OCI-LY7 (cell line): ENCODE data around the gene GATAD2A. TPM values are rescaled to one million over a fixed set of nuclear protein-coding genes. Genes with fewer than 3 reads are reported as not detected.
A peak's percentile ranks its signal among the peaks of the same experiment; 100 is the strongest.

Experiments
- BruUV-seq: library from RNA; stranded (reverse); fragments of 400-500 nt; replicated peaks from 2 replicates; lab custom pipeline; 2021; lab: Mats Ljungman, UMichigan
- CTCF ChIA-PET: fragments of 300-600 bp; sonication (Branson Sonifier 250); formaldehyde crosslinking; loops from one replicate; lab custom pipeline; 2022; ENCODE audit warnings: antibody characterized with exemption; ENCODE audit not compliant: unreplicated experiment; lab: Charles Lee
- POLR2A ChIA-PET: fragments of 300-600 bp; sonication (Branson Sonifier 250); formaldehyde crosslinking; loops from one replicate; lab custom pipeline; 2022; ENCODE audit warnings: antibody characterized with exemption; lab: Charles Lee
- DNase-seq: peaks from one replicate; pipeline ENCODE4 v3.0.0-alpha.2; 2015; ENCODE audit warnings: low spot score
- H2AFZ ChIP-seq: fragments of 200-600 bp; sonication (generic), shearing (Covaris generic); 2 replicates; pipeline ENCODE4 v1.6.1; 2014; ENCODE audit warnings: mild to moderate bottlenecking, antibody characterized with exemption, low read length, moderate library complexity
- H3K27ac ChIP-seq: fragments of 200-600 bp; sonication (generic); 2 replicates; pipeline ENCODE4 v1.5.1; 2014; ENCODE audit warnings: mixed run types, low read depth, mild to moderate bottlenecking, moderate library complexity, low read length, inconsistent platforms; ENCODE audit not compliant: poor library complexity, severe bottlenecking
- H3K36me3 ChIP-seq: fragments of 200-600 bp; sonication (generic); 2 replicates; pipeline ENCODE4 v1.6.1; 2014; ENCODE audit warnings: mild to moderate bottlenecking, antibody characterized with exemption, low read length, moderate library complexity, mixed read lengths; ENCODE audit not compliant: insufficient read depth
- H3K4me1 ChIP-seq: fragments of 200-600 bp; sonication (generic); 2 replicates; pipeline ENCODE4 v1.5.1; 2014; ENCODE audit warnings: mild to moderate bottlenecking, low read length; ENCODE audit not compliant: insufficient read depth, poor library complexity, severe bottlenecking
- H3K4me2 ChIP-seq: fragments of 200-600 bp; sonication (generic); 2 replicates; pipeline ENCODE4 v1.6.1; 2014; ENCODE audit warnings: mild to moderate bottlenecking, low read length
- H3K4me3 ChIP-seq: fragments of 200-600 bp; sonication (generic); 2 replicates; pipeline ENCODE4 v1.5.1; 2014; ENCODE audit warnings: mild to moderate bottlenecking, low read depth, low read length; ENCODE audit not compliant: poor library complexity, severe bottlenecking
- H3K79me2 ChIP-seq: fragments of 200-600 bp; sonication (generic); 2 replicates; pipeline ENCODE4 v1.6.1; 2016; ENCODE audit warnings: low read depth, mild to moderate bottlenecking, low read length, moderate library complexity, mixed read lengths; ENCODE audit not compliant: insufficient read depth
- H3K9me2 ChIP-seq: fragments of 200-600 bp; sonication (generic); 2 replicates; pipeline ENCODE4 v1.6.1; 2016; ENCODE audit warnings: mild to moderate bottlenecking, low read length, mixed read lengths; ENCODE audit not compliant: insufficient read depth
- H3K9me3 ChIP-seq: fragments of 200-600 bp; sonication (generic); 2 replicates; pipeline ENCODE4 v1.6.1; 2014; ENCODE audit warnings: mild to moderate bottlenecking, mixed run types, low read length, mixed read lengths
- H4K20me1 ChIP-seq: fragments of 200-600 bp; sonication (generic); 2 replicates; pipeline ENCODE4 v1.6.1; 2014; ENCODE audit warnings: mild to moderate bottlenecking, antibody characterized with exemption, low read length, moderate library complexity, mixed read lengths; ENCODE audit not compliant: insufficient read depth
- CTCF ChIP-seq: fragments of 200-600 bp; sonication (generic); conservative IDR thresholded peaks from 2 replicates; pipeline ENCODE4 v1.5.1; 2014; ENCODE audit warnings: mild to moderate bottlenecking, antibody characterized with exemption, low read length, moderate library complexity, mixed read lengths
- EZH2phosphoT487 ChIP-seq: fragments of 200-600 bp; sonication (generic); IDR thresholded peaks from 2 replicates; pipeline ENCODE4 v1.6.1; 2018; ENCODE audit warnings: low read depth, borderline replicate concordance, mild to moderate bottlenecking, mixed run types, antibody characterized with exemption, low read length, moderate library complexity, mixed read lengths
- intact Hi-C: fragments of 100-400 bp; cut with micrococcal nuclease; formaldehyde crosslinking; loops from one replicate; pipeline ENCODE4 v1.10.0; 2022; ENCODE audit not compliant: unreplicated experiment
- total RNA-seq, 2 experiments: library from RNA; depleted of rRNA in 1 of 2; stranded (reverse); fragments of >200 nt in 1 of 2; shearing (Covaris generic) in 1 of 2; gene quantifications; 2 replicates each; pipeline ENCODE4 v1.2.3, GENCODE V29; 2014 to 2022

GATAD2A gene
- total RNA-seq, 2 experiments from 2014 or later, result 62.8 to 156 TPM

DNA sequence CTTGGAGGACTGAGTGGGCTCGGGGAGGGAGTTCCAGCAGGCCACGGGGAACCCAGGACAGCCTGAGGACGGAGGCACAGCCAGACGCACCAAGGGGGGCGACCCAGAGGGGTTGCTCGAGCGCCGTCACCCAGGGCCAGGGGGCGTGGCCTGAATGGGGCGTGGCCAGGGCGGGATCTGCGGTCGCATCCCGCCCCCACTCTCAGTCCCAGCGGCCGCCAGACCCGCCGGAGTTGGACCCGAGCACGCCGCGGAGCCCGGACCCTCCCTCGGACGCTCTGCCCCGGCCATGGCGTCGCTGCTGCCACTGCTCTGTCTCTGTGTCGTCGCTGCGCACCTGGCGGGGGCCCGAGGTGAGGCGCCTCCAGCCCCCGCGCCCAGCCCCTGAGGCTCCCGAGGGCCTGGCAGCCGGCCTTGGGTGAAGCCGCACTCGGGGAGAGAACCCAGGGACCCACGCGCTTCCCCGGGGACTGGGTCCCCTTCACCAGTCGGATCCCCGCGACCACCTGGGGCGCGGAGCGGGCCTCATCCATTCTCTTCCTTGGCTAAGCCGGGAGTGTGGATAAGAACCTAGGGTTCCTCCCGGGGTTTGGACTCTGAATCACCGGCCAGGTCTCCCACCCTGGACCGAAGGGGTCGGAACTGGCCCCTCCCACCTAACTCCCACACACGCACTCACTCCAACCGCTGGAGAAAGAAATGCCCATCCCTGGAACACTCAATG, 132.7 kb downstream of the GATAD2A start, which contains the start of gene CILP2:
Gene CILP2, plus strand, starts transcription at position 205 of the 724 bp plus-strand sequence. Its CDS starts 85 bp downstream, at position 290.
- no peaks in the 10 kb centered on the region for H3K9me3 ChIP-seq
- H3K4me2 ChIP-seq, result peak within 1 kb of the TSS; percentile 34; the same call in 1 of the 2 replicates
- no peaks in the 10 kb centered on the region for H3K9me2 ChIP-seq
- POLR2A ChIA-PET, result no interaction called here
- TF ChIP-seq CTCF (no peak), EZH2phosphoT487 (no peak)
- H2AFZ ChIP-seq, result no peak within 1 kb of the TSS
- DNase-seq, result peak; percentile 45
- BruUV-seq, result no TSS peak
- no peaks in the 10 kb centered on the region for H3K79me2 ChIP-seq
- no peak within 1 kb of the TSS for H3K4me3 ChIP-seq
- H3K27ac ChIP-seq, result no peak within 1 kb of the TSS
- no peaks in the 10 kb centered on the region for H4K20me1 ChIP-seq
- H3K4me1 ChIP-seq, result peaks cover 14% of the 10 kb centered on the region
- peaks cover 6% of the 10 kb centered on the region; the same call in 1 of the 2 replicates for H3K36me3 ChIP-seq
- CTCF ChIA-PET, result no interaction called here
- intact Hi-C loops, result loop anchor here (10.0 kb wide), 1 partner anchor 207 kb away; no protein-coding TSS in a partner anchor

DNA sequence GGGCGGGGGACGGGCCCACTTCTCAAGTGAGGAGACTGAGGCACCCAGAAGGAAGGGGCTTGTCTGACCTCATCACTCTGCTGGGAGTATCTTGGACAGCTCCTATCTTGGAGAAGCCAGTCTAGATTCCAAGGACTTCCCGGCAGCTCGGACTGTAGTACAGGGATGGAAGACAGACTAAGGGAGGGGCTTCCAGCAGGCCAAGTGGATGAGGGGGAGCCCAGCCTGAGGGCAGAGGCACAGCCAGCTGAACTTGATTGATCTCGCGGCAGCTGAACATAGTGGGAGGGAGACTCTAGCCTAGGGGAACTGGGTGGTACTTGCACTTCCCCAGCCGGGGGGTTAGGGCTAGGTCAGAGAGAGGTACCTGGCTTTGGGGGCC, 133.3 kb downstream of the GATAD2A start:
- H3K9me2 ChIP-seq, result no peaks in the 10 kb centered on the region
- H3K36me3 ChIP-seq, result peaks cover 6% of the 10 kb centered on the region; the same call in 1 of the 2 replicates
- no peak for TF ChIP-seq EZH2phosphoT487
- TF ChIP-seq CTCF, result no peak
- intact Hi-C loops, result loop anchor here (10.0 kb wide), 1 partner anchor 206 kb away; no protein-coding TSS in a partner anchor
- H3K4me1 ChIP-seq, result peaks cover 14% of the 10 kb centered on the region
- no peaks in the 10 kb centered on the region for H3K79me2 ChIP-seq
- H3K27ac ChIP-seq, result no peak overlapping the region
- no peak overlapping the region for H3K4me2 ChIP-seq
- H3K4me3 ChIP-seq, result no peak overlapping the region
- POLR2A ChIA-PET, result no interaction called here
- BruUV-seq, result no TSS peak
- no peak for DNase-seq
- no peak overlapping the region for H2AFZ ChIP-seq
- CTCF ChIA-PET, result no interaction called here
- no peaks in the 10 kb centered on the region for H3K9me3 ChIP-seq
- no peaks in the 10 kb centered on the region for H4K20me1 ChIP-seq

GRCh38 chr19:19539698-19540063, 134.2 kb downstream of the GATAD2A start:
- Histone ChIP-seq H3K36me3 (no peaks in the 10 kb centered on the region), H3K27ac (no peak overlapping the region), H3K9me2 (no peaks in the 10 kb centered on the region), H3K79me2 (no peaks in the 10 kb centered on the region), H3K4me1 (peaks cover 14% of the 10 kb centered on the region), H3K4me2 (no peak overlapping the region), H4K20me1 (no peaks in the 10 kb centered on the region), H3K9me3 (no peaks in the 10 kb centered on the region), H2AFZ (no peak overlapping the region), H3K4me3 (no peak overlapping the region)
- CTCF ChIA-PET, result no interaction called here
- no peak for DNase-seq
- no TSS peak for BruUV-seq
- no peak for TF ChIP-seq EZH2phosphoT487
- TF ChIP-seq CTCF, result no peak
- intact Hi-C loops, result loop anchor here (10.0 kb wide), 1 partner anchor 205 kb away; no protein-coding TSS in a partner anchor
- POLR2A ChIA-PET, result no interaction called here
